GM12878 (cell line): Measurements from ENCODE around the gene TMEM127. TPM values are rescaled to one million over a fixed set of nuclear protein-coding genes. Genes with fewer than 3 reads are reported as not detected.

Source experiments
- ASH2L ChIP-seq: fragments of 300-600, 200-600 bp; sonication (generic); IDR thresholded peaks from 2 replicates; pipeline ENCODE4 v1.6.1; 2017; ENCODE audit warnings: low read depth, mild to moderate bottlenecking, borderline replicate concordance
- BCL11A ChIP-seq: IDR thresholded peaks from 2 replicates; pipeline ENCODE4 v1.6.1; 2011; ENCODE audit warnings: low read depth, low read length
- BMI1 ChIP-seq: fragments of 450-650 bp; IDR thresholded peaks from 2 replicates; pipeline ENCODE4 v1.6.1; 2016; ENCODE audit warnings: mild to moderate bottlenecking, moderate library complexity, borderline replicate concordance
- CBX3 ChIP-seq: fragments of 200-600 bp; sonication (generic); IDR thresholded peaks from 2 replicates; pipeline ENCODE4 v1.6.1; 2016; ENCODE audit warnings: low read depth, borderline replicate concordance
- CHD4 ChIP-seq: fragments of 200-600 bp; sonication (generic); IDR thresholded peaks from 2 replicates; pipeline ENCODE4 v1.6.1; 2016; ENCODE audit warnings: mild to moderate bottlenecking
- E2F8 ChIP-seq: fragments of 450-650 bp; IDR thresholded peaks from 2 replicates; pipeline ENCODE4 v1.6.1; 2018; ENCODE audit warnings: mild to moderate bottlenecking, low read depth, moderate library complexity; ENCODE audit not compliant: partially characterized antibody
- ETV6 ChIP-seq, 2 experiments: fragments of 450-650 bp in 1 of 2; IDR thresholded peaks in 1 of 2; conservative IDR thresholded peaks in 1 of 2; 2 replicates each; pipeline ENCODE4 v1.6.1; 2014; ENCODE audit warnings: antibody characterized with exemption in 1 of 2, borderline replicate concordance in 1 of 2, low read depth in 1 of 2, mild to moderate bottlenecking in 1 of 2, moderate library complexity in 1 of 2
- GABPA ChIP-seq: IDR thresholded peaks from 2 replicates; pipeline ENCODE4 v1.6.1; 2014; ENCODE audit warnings: antibody characterized with exemption, low read depth, mild to moderate bottlenecking, inconsistent platforms
- MYC ChIP-seq: IDR thresholded peaks from 2 replicates; pipeline ENCODE4 v1.6.1; 2011; ENCODE audit warnings: mild to moderate bottlenecking, low read length, moderate library complexity, inconsistent platforms; ENCODE audit not compliant: insufficient read depth, insufficient replicate concordance, insufficient read length, severe bottlenecking
- PAX5 ChIP-seq: IDR thresholded peaks from 2 replicates; pipeline ENCODE4 v1.6.1; 2011; ENCODE audit warnings: low read depth, low read length, borderline replicate concordance
- PBX3 ChIP-seq: IDR thresholded peaks from 2 replicates; pipeline ENCODE4 v1.6.1; 2011; ENCODE audit warnings: mild to moderate bottlenecking, low read depth, low read length, moderate library complexity; ENCODE audit not compliant: insufficient replicate concordance
- RELA ChIP-seq: fragments of 450-650 bp; IDR thresholded peaks from 2 replicates; pipeline ENCODE4 v1.8.0; 2014; ENCODE audit warnings: borderline replicate concordance; ENCODE audit not compliant: partially characterized antibody
- REST ChIP-seq: IDR thresholded peaks from 2 replicates; pipeline ENCODE4 v1.6.1; 2012; ENCODE audit warnings: mild to moderate bottlenecking, low read depth, low read length
- RFX5 ChIP-seq: IDR thresholded peaks from 2 replicates; pipeline ENCODE4 v1.6.1; 2011; ENCODE audit warnings: low read depth, low read length, improper control_type of control experiment
- RUNX3 ChIP-seq: IDR thresholded peaks from 2 replicates; pipeline ENCODE4 v1.6.1; 2012; ENCODE audit warnings: low read length, inconsistent platforms
- SIX5 ChIP-seq: IDR thresholded peaks from 2 replicates; pipeline ENCODE4 v1.6.1; 2011; ENCODE audit warnings: mild to moderate bottlenecking, low read depth, low read length, moderate library complexity; ENCODE audit not compliant: severe bottlenecking
- SP1 ChIP-seq: IDR thresholded peaks from one replicate; pipeline ENCODE4 v1.6.1; 2011; ENCODE audit warnings: low read depth, low read length
- TAF1 ChIP-seq: IDR thresholded peaks from 2 replicates; pipeline ENCODE4 v1.6.1; 2011; ENCODE audit warnings: mild to moderate bottlenecking, low read depth, low read length, borderline replicate concordance
- TCF12 ChIP-seq: IDR thresholded peaks from 2 replicates; pipeline ENCODE4 v1.6.1; 2011; ENCODE audit warnings: low read depth, mild to moderate bottlenecking, low read length
- WRNIP1 ChIP-seq: IDR thresholded peaks from 2 replicates; pipeline ENCODE4 v1.6.1; 2011; ENCODE audit warnings: low read depth, low read length, improper control_type of control experiment, borderline replicate concordance
- ZNF217 ChIP-seq: fragments of 450-650 bp; IDR thresholded peaks from 2 replicates; pipeline ENCODE4 v1.6.1; 2017; ENCODE audit warnings: antibody characterized with exemption, mild to moderate bottlenecking
- ZSCAN29 ChIP-seq: fragments of 450-650 bp; IDR thresholded peaks from 2 replicates; pipeline ENCODE4 v1.6.1; 2017; ENCODE audit warnings: mild to moderate bottlenecking, moderate library complexity
- ZZZ3 ChIP-seq: IDR thresholded peaks from 2 replicates; pipeline ENCODE4 v1.6.1; 2011; ENCODE audit warnings: low read depth; ENCODE audit not compliant: control insufficient read depth, insufficient read length
- polyA plus RNA-seq, 11 experiments: library from polyadenylated mRNA; depleted of rRNA in 4 of 11; unstranded in 6 of 11; stranded (reverse) in 5 of 11; fragments of >200 nt; fragmentation: Nextera tagmentation in 4 of 11; fragmentation: Illumina TruSeq in 1 of 11; extraction: Ambion mirVana in 4 of 11; extraction: Trizol in 1 of 11; gene quantifications; 1 replicate in 1 of 11; 2 replicates in 10 of 11; pipeline versions ENCODE4 v1.2.1 to v1.2.3, GENCODE V29; 2011 to 2016; ENCODE audit warnings: inconsistent platforms in 2 of 11, missing spikeins in 2 of 11, low read depth in 1 of 11
- total RNA-seq, 4 experiments: library from RNA; depleted of rRNA in 3 of 4; stranded (reverse); fragments of >200 nt in 3 of 4; fragmentation: Illumina TruSeq in 1 of 4; extraction: Trizol in 1 of 4; gene quantifications; 2 replicates each; pipeline versions ENCODE4 v1.2.1 to v1.2.3, GENCODE V29; 2013 to 2021

The TMEM127 gene
- total and polyA plus RNA-seq, 10 of the 15 experiments (the other 5 are each of a cell fraction or from before 2014, with no cell fraction given) = 2.6 to 27.2 (median 17.7) TPM

- TF ChIP-seq CBX3 (no peak), ZNF217 (no peak), GABPA (peak; percentile 96), ETV6 (conservative IDR thresholded peaks at IDR 0.05 in 1 of 2, IDR thresholded peaks at IDR 0.05 in 1 of 2; ENCODE audit: borderline replicate concordance in 1 of 2, low read depth in 1 of 2) (peak in 1 of 2 experiments; percentile 21; a peak in 1 of 4 replicates), E2F8 (no peak), PAX5 (peak; percentile 4; the same call in 1 of the 2 replicates), SP1 (peak; percentile 18), PBX3 (no peak), RFX5 (peak; percentile 65), WRNIP1 (no peak), SIX5 (peak; percentile 98), MYC (peak; percentile 20), ZSCAN29 (no peak), RELA (peak; percentile 89), BMI1 (no peak), ASH2L (no peak), RUNX3 (peak; percentile 78), TCF12 (0 out of 2 replicates have a peak, but pooled peaks have one; percentile 5), ZZZ3 (no peak), BCL11A (0 out of 2 replicates have a peak, but pooled peaks have one; percentile 10), CHD4 (no peak), TAF1 (no peak), REST (no peak)
Observed at GRCh38 chr2:96265840-96266679, at the start of gene TMEM127, which contains the start of gene CIAO1 (continued).
